A549 (cell line): ENCODE measurements around the gene PDZD2.

ENCODE experiments used
- CEBPB ChIP-seq, 2 experiments: fragments of >200 bp in 1 of 2; sonication (Bioruptor Twin) in 1 of 2; formaldehyde crosslinking in 1 of 2; IDR thresholded peaks; 2 replicates each; pipeline ENCODE4 v1.6.1; 2012 to 2016
- EP300 ChIP-seq, 2 experiments: fragments of >200 bp; sonication (Bioruptor Twin); formaldehyde crosslinking; IDR thresholded peaks; 2 replicates in 1 of 2; 3 replicates in 1 of 2; pipeline ENCODE4 v1.6.1; 2016 to 2017
- FOXS1 ChIP-seq: fragments of 250-450 bp; sonication (Bioruptor Pico); IDR thresholded peaks from 2 replicates; pipeline ENCODE4 v1.5.0; 2020; ENCODE audit warnings: mild to moderate bottlenecking, moderate library complexity
- JUN ChIP-seq, 2 experiments: fragments of >200 bp; sonication (Bioruptor Twin); formaldehyde crosslinking; IDR thresholded peaks; 2 replicates in 1 of 2; 3 replicates in 1 of 2; pipeline ENCODE4 v1.6.1; 2016 to 2017
- NFE2L2 ChIP-seq: fragments of 150-350 bp; conservative IDR thresholded peaks from 2 replicates; pipeline ENCODE4 v1.6.1; 2014; ENCODE audit warnings: low read length
- RAD21 ChIP-seq, 2 experiments: fragments of >200 bp in 1 of 2; sonication (Bioruptor Twin) in 1 of 2; formaldehyde crosslinking in 1 of 2; IDR thresholded peaks in 1 of 2; conservative IDR thresholded peaks in 1 of 2; 2 replicates in 1 of 2; 3 replicates in 1 of 2; pipeline ENCODE4 v1.6.1; 2012 to 2018; ENCODE audit warnings: inconsistent platforms in 1 of 2
- RFX5 ChIP-seq: fragments of 450-650 bp; IDR thresholded peaks from 2 replicates; pipeline ENCODE4 v1.7.1; 2014; ENCODE audit warnings: antibody characterized with exemption, mild to moderate bottlenecking, moderate library complexity
- TF ChIP-seq, protein P1 (sequence below): fragments of >200 bp; sonication (Bioruptor Twin); formaldehyde crosslinking; IDR thresholded peaks from 3 replicates; pipeline ENCODE4 v1.5.1; 2016

DNA sequence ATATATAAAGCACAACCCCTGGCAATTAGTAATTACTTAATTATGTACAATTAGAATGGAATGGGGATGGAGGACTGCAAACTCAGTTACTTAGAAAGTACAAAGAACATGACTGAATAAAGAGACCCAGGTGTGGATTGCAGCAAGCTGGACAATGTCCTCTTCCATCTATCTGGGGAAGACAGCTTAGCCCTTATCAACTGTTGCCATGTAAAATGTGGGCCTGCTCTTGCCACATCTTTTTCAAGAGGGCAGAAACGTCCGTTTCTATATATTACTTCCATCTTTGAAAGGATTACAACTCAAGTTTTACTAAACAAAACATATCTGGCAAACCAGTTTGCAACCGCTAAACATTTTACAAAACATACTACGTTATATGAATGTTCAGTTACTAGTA lies 509.0 kb downstream of the PDZD2 start:
- TF ChIP-seq EP300 (IDR thresholded peaks at IDR 0.05): no peak
- TF ChIP-seq, protein P1, sequence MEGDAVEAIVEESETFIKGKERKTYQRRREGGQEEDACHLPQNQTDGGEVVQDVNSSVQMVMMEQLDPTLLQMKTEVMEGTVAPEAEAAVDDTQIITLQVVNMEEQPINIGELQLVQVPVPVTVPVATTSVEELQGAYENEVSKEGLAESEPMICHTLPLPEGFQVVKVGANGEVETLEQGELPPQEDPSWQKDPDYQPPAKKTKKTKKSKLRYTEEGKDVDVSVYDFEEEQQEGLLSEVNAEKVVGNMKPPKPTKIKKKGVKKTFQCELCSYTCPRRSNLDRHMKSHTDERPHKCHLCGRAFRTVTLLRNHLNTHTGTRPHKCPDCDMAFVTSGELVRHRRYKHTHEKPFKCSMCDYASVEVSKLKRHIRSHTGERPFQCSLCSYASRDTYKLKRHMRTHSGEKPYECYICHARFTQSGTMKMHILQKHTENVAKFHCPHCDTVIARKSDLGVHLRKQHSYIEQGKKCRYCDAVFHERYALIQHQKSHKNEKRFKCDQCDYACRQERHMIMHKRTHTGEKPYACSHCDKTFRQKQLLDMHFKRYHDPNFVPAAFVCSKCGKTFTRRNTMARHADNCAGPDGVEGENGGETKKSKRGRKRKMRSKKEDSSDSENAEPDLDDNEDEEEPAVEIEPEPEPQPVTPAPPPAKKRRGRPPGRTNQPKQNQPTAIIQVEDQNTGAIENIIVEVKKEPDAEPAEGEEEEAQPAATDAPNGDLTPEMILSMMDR: no peak
- TF ChIP-seq FOXS1 (CRISPR knock-in tag): no peak
- TF ChIP-seq CEBPB (IDR thresholded peaks at IDR 0.05): no peak
- no peak for TF ChIP-seq RAD21 (conservative IDR thresholded peaks at IDR 0.05 in 1 of 2, IDR thresholded peaks at IDR 0.05 in 1 of 2)
- TF ChIP-seq JUN (IDR thresholded peaks at IDR 0.05): no peak
- no peak for TF ChIP-seq RFX5
- TF ChIP-seq NFE2L2: no peak
